ENCODE measurements around the gene GRK5.

GRCh38 chr10:119315128-119316001 is 108.0 kb downstream of the GRK5 start:
- no peak for TF ChIP-seq CTCF (conservative IDR thresholded peaks at IDR 0.05; ENCODE audit: low read depth, low read length)
- no peak for TF ChIP-seq EZH2 (IDR thresholded peaks at IDR 0.05; ENCODE audit: low read length, unreplicated experiment)
